HepG2 (cell line): Measurements from ENCODE around the gene PYGO2. TPM values are rescaled to one million over a fixed set of nuclear protein-coding genes. Genes with fewer than 3 reads are reported as not detected.

ENCODE experiments used
- EHMT2 ChIP-seq: fragments of 200-600 bp; sonication (generic); IDR thresholded peaks from 2 replicates; pipeline ENCODE4 v1.7.0; 2017; ENCODE audit warnings: antibody characterized with exemption, low read depth, low read length, borderline replicate concordance
- FOXC1 ChIP-seq: sonication (generic); formaldehyde crosslinking; IDR thresholded peaks from 2 replicates; pipeline ENCODE4 v1.8.0; 2022; ENCODE audit warnings: mild to moderate bottlenecking, missing genetic modification reagents, borderline replicate concordance
- GABPA ChIP-seq, 2 experiments: IDR thresholded peaks; 2 replicates each; pipeline ENCODE4 v1.6.1; 2011 to 2016; ENCODE audit warnings: low read depth in 2 of 2, low read length in 1 of 2, missing biosample characterization in 1 of 2, missing genetic modification characterization in 1 of 2
- HCFC1 ChIP-seq: fragments of 150-350 bp; IDR thresholded peaks from 2 replicates; pipeline ENCODE4 v1.6.1; 2014; ENCODE audit warnings: low read depth, low read length
- KLF6 ChIP-seq: IDR thresholded peaks from 2 replicates; pipeline ENCODE4 v1.8.0; 2016; ENCODE audit warnings: missing biosample characterization, missing genetic modification reagents
- NR2C2 ChIP-seq: sonication (generic); formaldehyde crosslinking; IDR thresholded peaks from 2 replicates; pipeline ENCODE4 v1.4.0; 2020; ENCODE audit warnings: missing genetic modification reagents, mild to moderate bottlenecking, moderate library complexity, borderline replicate concordance
- REL ChIP-seq: sonication (generic); formaldehyde crosslinking; conservative IDR thresholded peaks from 2 replicates; pipeline ENCODE4 v1.8.0; 2022; ENCODE audit warnings: mild to moderate bottlenecking, missing genetic modification reagents, moderate library complexity
- RFX1 ChIP-seq: fragments of 450-650 bp; IDR thresholded peaks from 2 replicates; pipeline ENCODE4 v1.6.1; 2017
- SP5 ChIP-seq: IDR thresholded peaks from 2 replicates; pipeline ENCODE4 v1.6.1; 2016; ENCODE audit warnings: low read depth, borderline replicate concordance
- ZKSCAN5 ChIP-seq: sonication (generic); formaldehyde crosslinking; IDR thresholded peaks from 2 replicates; pipeline ENCODE4 v1.5.1; 2020; ENCODE audit warnings: mild to moderate bottlenecking, missing genetic modification reagents
- ZNF468 ChIP-seq: sonication (generic); formaldehyde crosslinking; IDR thresholded peaks from 2 replicates; pipeline ENCODE4 v1.8.0; 2022; ENCODE audit warnings: mild to moderate bottlenecking, moderate library complexity, missing genetic modification reagents
- ZNF557 ChIP-seq: sonication (generic); formaldehyde crosslinking; IDR thresholded peaks from 2 replicates; pipeline ENCODE4 v1.4.0; 2020; ENCODE audit warnings: missing genetic modification reagents
- ZNF619 ChIP-seq: sonication (generic); formaldehyde crosslinking; IDR thresholded peaks from 2 replicates; pipeline ENCODE4 v1.4.0; 2020; ENCODE audit warnings: mild to moderate bottlenecking, missing genetic modification reagents
- ZNF772 ChIP-seq: sonication (generic); formaldehyde crosslinking; IDR thresholded peaks from 2 replicates; pipeline ENCODE4 v1.5.0; 2020; ENCODE audit warnings: mild to moderate bottlenecking, missing genetic modification reagents
- ZNF839 ChIP-seq: sonication (generic); formaldehyde crosslinking; IDR thresholded peaks from 2 replicates; pipeline ENCODE4 v1.4.0; 2020; ENCODE audit warnings: missing genetic modification reagents, mild to moderate bottlenecking, borderline replicate concordance
- ZSCAN25 ChIP-seq: sonication (generic); formaldehyde crosslinking; IDR thresholded peaks from 2 replicates; pipeline ENCODE4 v1.8.0; 2022; ENCODE audit warnings: mild to moderate bottlenecking, missing genetic modification reagents
- polyA plus RNA-seq, 8 experiments: library from polyadenylated mRNA; depleted of rRNA in 3 of 8; stranded (reverse) in 7 of 8; unstranded in 1 of 8; fragments of >200 nt; fragmentation: Illumina TruSeq in 4 of 8; extraction: Trizol in 4 of 8; gene quantifications; 2 replicates each; pipeline versions ENCODE4 v1.2.1 to v1.2.3, GENCODE V29; 2011 to 2016; ENCODE audit warnings: low read depth in 4 of 8, missing spikeins in 1 of 8, mixed read lengths in 1 of 8; ENCODE audit not compliant: insufficient read depth in 1 of 8
- total RNA-seq, 5 experiments: library from RNA; depleted of rRNA; stranded (reverse); fragments of >200 nt; fragmentation: Illumina TruSeq; extraction: Trizol; gene quantifications; 2 replicates each; pipeline ENCODE4 v1.2.3, GENCODE V29; 2016; ENCODE audit warnings: low read depth in 1 of 5
- TF ChIP-seq, protein P1 (sequence below): sonication (generic); formaldehyde crosslinking; IDR thresholded peaks from 2 replicates; pipeline ENCODE4 v1.5.1; 2020; ENCODE audit warnings: mild to moderate bottlenecking, missing genetic modification reagents, borderline replicate concordance
- TF ChIP-seq, protein P2 (sequence below): sonication (generic); formaldehyde crosslinking; IDR thresholded peaks from 2 replicates; pipeline ENCODE4 v1.9.0; 2021; ENCODE audit warnings: missing genetic modification reagents, mild to moderate bottlenecking, borderline replicate concordance
- TF ChIP-seq, protein P3 (sequence below): sonication (generic); formaldehyde crosslinking; IDR thresholded peaks from 2 replicates; pipeline ENCODE4 v1.5.1; 2020; ENCODE audit warnings: missing genetic modification reagents, mild to moderate bottlenecking, borderline replicate concordance
- TF ChIP-seq, protein P4 (sequence below): fragments of 450-650 bp; IDR thresholded peaks from 2 replicates; pipeline ENCODE4 v1.6.1; 2017

The PYGO2 gene
- total and polyA plus RNA-seq, 2 of the 13 experiments (the other 11 are each of a cell fraction or from before 2014, with no cell fraction given) = 20.3 to 21.8 TPM

DNA sequence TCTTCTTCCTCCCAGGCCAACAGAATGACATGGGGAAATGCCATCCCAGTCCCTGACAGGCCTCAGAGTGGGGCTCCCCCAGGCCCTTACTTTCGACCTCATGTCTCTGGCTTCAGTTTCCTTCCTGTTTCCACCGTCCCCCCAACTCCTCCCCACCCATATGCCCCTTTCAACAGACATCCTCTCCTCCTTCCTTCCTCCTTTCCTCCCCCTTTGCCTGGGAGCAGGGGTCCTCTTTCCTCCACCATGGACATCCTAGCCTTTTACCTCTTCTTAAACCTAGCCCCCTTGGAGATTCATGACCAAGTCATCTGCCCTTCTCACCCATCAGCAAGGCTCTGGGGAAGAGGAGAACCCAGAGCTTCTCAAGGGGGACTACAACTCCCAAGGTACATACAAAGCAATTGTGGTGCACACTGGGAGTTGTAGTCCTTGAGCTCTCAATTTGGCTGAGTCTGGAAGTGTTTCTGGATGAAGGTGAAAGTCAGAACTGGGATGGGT, 45.1 kb upstream of the PYGO2 start (continued):
- TF ChIP-seq, protein P1, sequence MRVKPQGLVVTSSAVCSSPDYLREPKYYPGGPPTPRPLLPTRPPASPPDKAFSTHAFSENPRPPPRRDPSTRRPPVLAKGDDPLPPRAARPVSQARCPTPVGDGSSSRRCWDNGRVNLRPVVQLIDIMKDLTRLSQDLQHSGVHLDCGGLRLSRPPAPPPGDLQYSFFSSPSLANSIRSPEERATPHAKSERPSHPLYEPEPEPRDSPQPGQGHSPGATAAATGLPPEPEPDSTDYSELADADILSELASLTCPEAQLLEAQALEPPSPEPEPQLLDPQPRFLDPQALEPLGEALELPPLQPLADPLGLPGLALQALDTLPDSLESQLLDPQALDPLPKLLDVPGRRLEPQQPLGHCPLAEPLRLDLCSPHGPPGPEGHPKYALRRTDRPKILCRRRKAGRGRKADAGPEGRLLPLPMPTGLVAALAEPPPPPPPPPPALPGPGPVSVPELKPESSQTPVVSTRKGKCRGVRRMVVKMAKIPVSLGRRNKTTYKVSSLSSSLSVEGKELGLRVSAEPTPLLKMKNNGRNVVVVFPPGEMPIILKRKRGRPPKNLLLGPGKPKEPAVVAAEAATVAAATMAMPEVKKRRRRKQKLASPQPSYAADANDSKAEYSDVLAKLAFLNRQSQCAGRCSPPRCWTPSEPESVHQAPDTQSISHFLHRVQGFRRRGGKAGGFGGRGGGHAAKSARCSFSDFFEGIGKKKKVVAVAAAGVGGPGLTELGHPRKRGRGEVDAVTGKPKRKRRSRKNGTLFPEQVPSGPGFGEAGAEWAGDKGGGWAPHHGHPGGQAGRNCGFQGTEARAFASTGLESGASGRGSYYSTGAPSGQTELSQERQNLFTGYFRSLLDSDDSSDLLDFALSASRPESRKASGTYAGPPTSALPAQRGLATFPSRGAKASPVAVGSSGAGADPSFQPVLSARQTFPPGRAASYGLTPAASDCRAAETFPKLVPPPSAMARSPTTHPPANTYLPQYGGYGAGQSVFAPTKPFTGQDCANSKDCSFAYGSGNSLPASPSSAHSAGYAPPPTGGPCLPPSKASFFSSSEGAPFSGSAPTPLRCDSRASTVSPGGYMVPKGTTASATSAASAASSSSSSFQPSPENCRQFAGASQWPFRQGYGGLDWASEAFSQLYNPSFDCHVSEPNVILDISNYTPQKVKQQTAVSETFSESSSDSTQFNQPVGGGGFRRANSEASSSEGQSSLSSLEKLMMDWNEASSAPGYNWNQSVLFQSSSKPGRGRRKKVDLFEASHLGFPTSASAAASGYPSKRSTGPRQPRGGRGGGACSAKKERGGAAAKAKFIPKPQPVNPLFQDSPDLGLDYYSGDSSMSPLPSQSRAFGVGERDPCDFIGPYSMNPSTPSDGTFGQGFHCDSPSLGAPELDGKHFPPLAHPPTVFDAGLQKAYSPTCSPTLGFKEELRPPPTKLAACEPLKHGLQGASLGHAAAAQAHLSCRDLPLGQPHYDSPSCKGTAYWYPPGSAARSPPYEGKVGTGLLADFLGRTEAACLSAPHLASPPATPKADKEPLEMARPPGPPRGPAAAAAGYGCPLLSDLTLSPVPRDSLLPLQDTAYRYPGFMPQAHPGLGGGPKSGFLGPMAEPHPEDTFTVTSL (CRISPR knock-in tag) = no peak
- TF ChIP-seq, protein P2, sequence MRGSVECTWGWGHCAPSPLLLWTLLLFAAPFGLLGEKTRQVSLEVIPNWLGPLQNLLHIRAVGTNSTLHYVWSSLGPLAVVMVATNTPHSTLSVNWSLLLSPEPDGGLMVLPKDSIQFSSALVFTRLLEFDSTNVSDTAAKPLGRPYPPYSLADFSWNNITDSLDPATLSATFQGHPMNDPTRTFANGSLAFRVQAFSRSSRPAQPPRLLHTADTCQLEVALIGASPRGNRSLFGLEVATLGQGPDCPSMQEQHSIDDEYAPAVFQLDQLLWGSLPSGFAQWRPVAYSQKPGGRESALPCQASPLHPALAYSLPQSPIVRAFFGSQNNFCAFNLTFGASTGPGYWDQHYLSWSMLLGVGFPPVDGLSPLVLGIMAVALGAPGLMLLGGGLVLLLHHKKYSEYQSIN (CRISPR knock-in tag) = no peak
- no peak for TF ChIP-seq GABPA (IDR thresholded peaks at IDR 0.05; ENCODE audit: low read depth, low read length)
- TF ChIP-seq GABPA (CRISPR knock-in tag; IDR thresholded peaks at IDR 0.05; ENCODE audit: low read depth) = peak; percentile 60
- TF ChIP-seq, protein P3, sequence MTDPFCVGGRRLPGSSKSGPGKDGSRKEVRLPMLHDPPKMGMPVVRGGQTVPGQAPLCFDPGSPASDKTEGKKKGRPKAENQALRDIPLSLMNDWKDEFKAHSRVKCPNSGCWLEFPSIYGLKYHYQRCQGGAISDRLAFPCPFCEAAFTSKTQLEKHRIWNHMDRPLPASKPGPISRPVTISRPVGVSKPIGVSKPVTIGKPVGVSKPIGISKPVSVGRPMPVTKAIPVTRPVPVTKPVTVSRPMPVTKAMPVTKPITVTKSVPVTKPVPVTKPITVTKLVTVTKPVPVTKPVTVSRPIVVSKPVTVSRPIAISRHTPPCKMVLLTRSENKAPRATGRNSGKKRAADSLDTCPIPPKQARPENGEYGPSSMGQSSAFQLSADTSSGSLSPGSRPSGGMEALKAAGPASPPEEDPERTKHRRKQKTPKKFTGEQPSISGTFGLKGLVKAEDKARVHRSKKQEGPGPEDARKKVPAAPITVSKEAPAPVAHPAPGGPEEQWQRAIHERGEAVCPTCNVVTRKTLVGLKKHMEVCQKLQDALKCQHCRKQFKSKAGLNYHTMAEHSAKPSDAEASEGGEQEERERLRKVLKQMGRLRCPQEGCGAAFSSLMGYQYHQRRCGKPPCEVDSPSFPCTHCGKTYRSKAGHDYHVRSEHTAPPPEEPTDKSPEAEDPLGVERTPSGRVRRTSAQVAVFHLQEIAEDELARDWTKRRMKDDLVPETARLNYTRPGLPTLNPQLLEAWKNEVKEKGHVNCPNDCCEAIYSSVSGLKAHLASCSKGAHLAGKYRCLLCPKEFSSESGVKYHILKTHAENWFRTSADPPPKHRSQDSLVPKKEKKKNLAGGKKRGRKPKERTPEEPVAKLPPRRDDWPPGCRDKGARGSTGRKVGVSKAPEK = no peak
- no peak for TF ChIP-seq REL (CRISPR knock-in tag)
- no peak for TF ChIP-seq FOXC1 (CRISPR knock-in tag)
- TF ChIP-seq RFX1 = no peak
- TF ChIP-seq KLF6 (CRISPR knock-in tag) = no peak
- TF ChIP-seq ZSCAN25 (CRISPR knock-in tag) = no peak
- TF ChIP-seq, protein P4, sequence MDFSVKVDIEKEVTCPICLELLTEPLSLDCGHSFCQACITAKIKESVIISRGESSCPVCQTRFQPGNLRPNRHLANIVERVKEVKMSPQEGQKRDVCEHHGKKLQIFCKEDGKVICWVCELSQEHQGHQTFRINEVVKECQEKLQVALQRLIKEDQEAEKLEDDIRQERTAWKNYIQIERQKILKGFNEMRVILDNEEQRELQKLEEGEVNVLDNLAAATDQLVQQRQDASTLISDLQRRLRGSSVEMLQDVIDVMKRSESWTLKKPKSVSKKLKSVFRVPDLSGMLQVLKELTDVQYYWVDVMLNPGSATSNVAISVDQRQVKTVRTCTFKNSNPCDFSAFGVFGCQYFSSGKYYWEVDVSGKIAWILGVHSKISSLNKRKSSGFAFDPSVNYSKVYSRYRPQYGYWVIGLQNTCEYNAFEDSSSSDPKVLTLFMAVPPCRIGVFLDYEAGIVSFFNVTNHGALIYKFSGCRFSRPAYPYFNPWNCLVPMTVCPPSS = no peak
- TF ChIP-seq HCFC1 = peak; percentile 72
- no peak for TF ChIP-seq ZNF839 (CRISPR knock-in tag)
- TF ChIP-seq ZNF619 (CRISPR knock-in tag) = no peak
- TF ChIP-seq NR2C2 = peak; percentile 23; the same call in 1 of the 2 replicates
- TF ChIP-seq ZKSCAN5 = no peak
- no peak for TF ChIP-seq EHMT2
- TF ChIP-seq ZNF772 = no peak
- no peak for TF ChIP-seq SP5 (CRISPR knock-in tag)
- no peak for TF ChIP-seq ZNF557 (CRISPR knock-in tag)
- TF ChIP-seq ZNF468 (CRISPR knock-in tag) = no peak
